NAMALWA (cell line): Measurements from ENCODE around the gene C19orf53.
A peak's percentile ranks its signal among the peaks of the same experiment; 100 is the strongest.
"Not testable (repeated sequence)": the region's sequence is repeated elsewhere in the genome, so short reads cannot be mapped to it uniquely, and the experiment has no call there.

Experiments
- DNase-seq: peaks from one replicate; pipeline ENCODE4 v3.0.0-alpha.2; 2015; ENCODE audit warnings: low spot score

Gene C19orf53

GRCh38 chr19:13764101-13764807 is 10.0 kb upstream of the C19orf53 start, which contains the start of gene MRI1:
MRI1 (plus strand) TSS chr19:13764522; CDS start chr19:13764589, 67 bp downstream.
- DNase-seq: peak; percentile 65

- DNase-seq: peak; percentile 41
Observed at GRCh38 chr19:13764821-13765394, 9.3 kb upstream of the C19orf53 start.

GRCh38 chr19:13765395-13766094 is 8.7 kb upstream of the C19orf53 start:
- no peak for DNase-seq

- DNase-seq: no peak
Observed at GRCh38 chr19:13766095-13766481, 8.2 kb upstream of the C19orf53 start.

- no peak for DNase-seq
Observed at GRCh38 chr19:13768510-13768909, 5.7 kb upstream of the C19orf53 start.

- DNase-seq: no peak
Observed at GRCh38 chr19:13770013-13770635, 4.1 kb upstream of the C19orf53 start.

- DNase-seq: no peak
Observed at GRCh38 chr19:13778398-13778797, 4.1 kb downstream of the C19orf53 start.

GRCh38 chr19:13778847-13779246 is 4.6 kb downstream of the C19orf53 start:
- DNase-seq: no peak

GRCh38 chr19:13779794-13780193 is 5.5 kb downstream of the C19orf53 start:
- not testable (repeated sequence) for DNase-seq

- DNase-seq: no peak
Observed at GRCh38 chr19:13781547-13781946, 7.3 kb downstream of the C19orf53 start.

GRCh38 chr19:13782537-13782936 is 8.3 kb downstream of the C19orf53 start:
- DNase-seq: no peak

- DNase-seq: no peak
Observed at GRCh38 chr19:13783565-13784500, 9.6 kb downstream of the C19orf53 start.

GRCh38 chr19:13784731-13785452 is 10.6 kb downstream of the C19orf53 start:
- peak; percentile 74 for DNase-seq

GRCh38 chr19:13788991-13789390 is 14.7 kb downstream of the C19orf53 start:
- peak; percentile 34 for DNase-seq

- peak; percentile 49 for DNase-seq
Observed at GRCh38 chr19:13790354-13790753, 16.1 kb downstream of the C19orf53 start.

GRCh38 chr19:13793317-13793716 is 19.1 kb downstream of the C19orf53 start:
- DNase-seq: not testable (repeated sequence)

GRCh38 chr19:13794398-13794756 is 20.1 kb downstream of the C19orf53 start:
- no peak for DNase-seq

- DNase-seq: peak; percentile 99
Observed at GRCh38 chr19:13794757-13795589, 20.7 kb downstream of the C19orf53 start, which contains the start of gene ZSWIM4. ZSWIM4 (plus strand) TSS chr19:13795443; CDS start chr19:13795649, 206 bp downstream.

GRCh38 chr19:13795595-13796300 is 21.5 kb downstream of the C19orf53 start:
- DNase-seq: no peak
